A673 (cell line): ENCODE data around the gene GIPC2. TPM values are rescaled to one million over a fixed set of nuclear protein-coding genes. Genes with fewer than 3 reads are reported as not detected.

Experiments used
- BruUV-seq: library from RNA; stranded (reverse); fragments of 400-500 nt; replicated peaks from 2 replicates; lab custom pipeline; 2021; lab: Mats Ljungman, UMichigan
- CTCF ChIA-PET: fragments of 300-600 bp; sonication (Branson Sonifier 250); formaldehyde crosslinking; loops from one replicate; lab custom pipeline; 2022; ENCODE audit warnings: antibody characterized with exemption; lab: Charles Lee
- POLR2A ChIA-PET: fragments of 300-600 bp; sonication (Branson Sonifier 250); formaldehyde crosslinking; loops from one replicate; lab custom pipeline; 2022; ENCODE audit warnings: antibody characterized with exemption; ENCODE audit not compliant: low non-redundant PET; lab: Charles Lee
- DNase-seq: peaks from one replicate; pipeline ENCODE4 v3.0.0-alpha.2; 2015; ENCODE audit warnings: low spot score
- H3K27ac ChIP-seq: fragments of 200-600 bp; sonication (generic); 2 replicates; pipeline ENCODE4 v1.5.1; 2016; ENCODE audit warnings: mixed run types, low read depth, mild to moderate bottlenecking, mixed read lengths, antibody characterized with exemption, low read length; ENCODE audit not compliant: poor library complexity, severe bottlenecking
- H3K27me3 ChIP-seq: fragments of 200-600 bp; sonication (generic); replicated peaks from 2 replicates; pipeline ENCODE4 v1.6.1; 2017; ENCODE audit warnings: mixed run types, low read depth, mild to moderate bottlenecking, mixed read lengths, antibody characterized with exemption, low read length; ENCODE audit not compliant: insufficient read depth, poor library complexity
- H3K36me3 ChIP-seq: fragments of 200-600 bp; sonication (generic); 2 replicates; pipeline ENCODE4 v1.6.1; 2016; ENCODE audit warnings: mixed run types, mild to moderate bottlenecking, mixed read lengths, antibody characterized with exemption, low read length; ENCODE audit not compliant: insufficient read depth, poor library complexity, severe bottlenecking
- H3K4me1 ChIP-seq: fragments of 200-600 bp; sonication (generic); 2 replicates; pipeline ENCODE4 v1.6.1; 2017; ENCODE audit warnings: mixed run types, mild to moderate bottlenecking, mixed read lengths, antibody characterized with exemption, low read length; ENCODE audit not compliant: insufficient read depth, poor library complexity, severe bottlenecking
- H3K4me3 ChIP-seq: fragments of 200-600 bp; sonication (generic); 2 replicates; pipeline ENCODE4 v1.5.1; 2016; ENCODE audit warnings: low read depth, mixed run types, mild to moderate bottlenecking, mixed read lengths, low read length; ENCODE audit not compliant: poor library complexity, severe bottlenecking
- H3K9me3 ChIP-seq: fragments of 200-600 bp; sonication (generic); 2 replicates; pipeline ENCODE4 v1.6.1; 2016; ENCODE audit warnings: mixed run types, low read depth, mild to moderate bottlenecking, mixed read lengths, antibody characterized with exemption, low read length; ENCODE audit not compliant: poor library complexity, severe bottlenecking
- EZH2 ChIP-seq: fragments of 200-600 bp; sonication (generic); IDR thresholded peaks from 2 replicates; pipeline ENCODE4 v1.6.1; 2017; ENCODE audit warnings: borderline replicate concordance, low read depth, mild to moderate bottlenecking, mixed read lengths, antibody characterized with exemption, low read length; ENCODE audit not compliant: poor library complexity, severe bottlenecking
- intact Hi-C: fragments of 100-400 bp; cut with micrococcal nuclease; formaldehyde crosslinking; loops from one replicate; pipeline ENCODE4 v1.10.0; 2022; ENCODE audit not compliant: unreplicated experiment
- total RNA-seq: library from RNA; stranded (reverse); gene quantifications from 2 replicates; pipeline ENCODE4 v1.2.3, GENCODE V29; 2021
- TF ChIP-seq, protein P1 (sequence below): fragments of 300-800, 200-600 bp; sonication (generic); conservative IDR thresholded peaks from 2 replicates; pipeline ENCODE4 v1.5.1; 2017; ENCODE audit warnings: low read depth, mild to moderate bottlenecking, antibody characterized with exemption, low read length, moderate library complexity, mixed read lengths

The GIPC2 gene
- total RNA-seq, 1 experiment from 2014 or later: not detected

DNA sequence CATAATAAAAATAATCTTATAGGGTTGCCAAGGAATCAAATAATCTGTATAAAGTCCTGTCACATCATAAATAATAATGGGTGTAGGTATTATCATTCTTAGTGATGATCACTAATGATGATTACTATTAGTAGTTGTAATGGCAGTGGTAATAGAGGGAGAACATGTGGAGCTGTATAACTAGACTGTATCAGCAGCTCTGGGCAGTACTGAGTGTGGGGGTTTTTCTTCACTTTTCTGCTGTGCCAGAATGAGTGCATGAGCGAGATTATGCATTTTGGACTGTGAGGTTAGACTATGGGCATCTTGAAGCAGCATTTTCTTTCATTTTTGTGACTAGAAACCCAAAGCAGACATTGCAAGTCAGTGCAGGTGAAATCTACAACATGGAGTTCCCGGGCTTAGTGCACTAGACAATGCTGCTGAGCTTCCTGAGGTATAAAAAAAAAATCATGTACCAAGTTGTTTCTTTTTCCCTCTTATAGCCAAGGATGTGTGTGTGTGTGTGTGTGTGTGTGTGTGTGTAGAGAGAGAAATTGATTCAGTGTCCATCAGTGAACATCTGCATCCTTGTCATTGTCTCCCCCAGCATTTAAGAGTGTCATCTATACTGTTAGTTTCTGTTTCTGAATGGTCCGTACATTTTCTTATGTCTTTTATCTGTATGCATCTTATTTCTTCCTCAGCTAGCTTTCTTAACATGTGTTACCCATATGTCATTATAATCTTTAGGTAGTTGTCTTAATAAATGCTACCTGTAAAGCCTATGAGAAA, 86.6 kb downstream of the GIPC2 start:
- Histone ChIP-seq H3K36me3 (no peaks in the 10 kb centered on the region), H3K4me3 (no peak overlapping the region), H3K27ac (no peak overlapping the region), H3K27me3 (no peaks in the 10 kb centered on the region), H3K9me3 (no peaks in the 10 kb centered on the region), H3K4me1 (no peaks in the 10 kb centered on the region)
- DNase-seq: no peak
- ChIA-PET CTCF (no interaction called here), POLR2A (interaction anchor here (0.6 kb wide), 1 partner anchor 26 kb away, joined by 4 read pairs; no protein-coding TSS in a partner anchor)
- TF ChIP-seq, protein P1, sequence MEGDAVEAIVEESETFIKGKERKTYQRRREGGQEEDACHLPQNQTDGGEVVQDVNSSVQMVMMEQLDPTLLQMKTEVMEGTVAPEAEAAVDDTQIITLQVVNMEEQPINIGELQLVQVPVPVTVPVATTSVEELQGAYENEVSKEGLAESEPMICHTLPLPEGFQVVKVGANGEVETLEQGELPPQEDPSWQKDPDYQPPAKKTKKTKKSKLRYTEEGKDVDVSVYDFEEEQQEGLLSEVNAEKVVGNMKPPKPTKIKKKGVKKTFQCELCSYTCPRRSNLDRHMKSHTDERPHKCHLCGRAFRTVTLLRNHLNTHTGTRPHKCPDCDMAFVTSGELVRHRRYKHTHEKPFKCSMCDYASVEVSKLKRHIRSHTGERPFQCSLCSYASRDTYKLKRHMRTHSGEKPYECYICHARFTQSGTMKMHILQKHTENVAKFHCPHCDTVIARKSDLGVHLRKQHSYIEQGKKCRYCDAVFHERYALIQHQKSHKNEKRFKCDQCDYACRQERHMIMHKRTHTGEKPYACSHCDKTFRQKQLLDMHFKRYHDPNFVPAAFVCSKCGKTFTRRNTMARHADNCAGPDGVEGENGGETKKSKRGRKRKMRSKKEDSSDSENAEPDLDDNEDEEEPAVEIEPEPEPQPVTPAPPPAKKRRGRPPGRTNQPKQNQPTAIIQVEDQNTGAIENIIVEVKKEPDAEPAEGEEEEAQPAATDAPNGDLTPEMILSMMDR: no peak
- TF ChIP-seq EZH2: no peak
- no TSS peak for BruUV-seq
- intact Hi-C loops: no loop called here

DNA sequence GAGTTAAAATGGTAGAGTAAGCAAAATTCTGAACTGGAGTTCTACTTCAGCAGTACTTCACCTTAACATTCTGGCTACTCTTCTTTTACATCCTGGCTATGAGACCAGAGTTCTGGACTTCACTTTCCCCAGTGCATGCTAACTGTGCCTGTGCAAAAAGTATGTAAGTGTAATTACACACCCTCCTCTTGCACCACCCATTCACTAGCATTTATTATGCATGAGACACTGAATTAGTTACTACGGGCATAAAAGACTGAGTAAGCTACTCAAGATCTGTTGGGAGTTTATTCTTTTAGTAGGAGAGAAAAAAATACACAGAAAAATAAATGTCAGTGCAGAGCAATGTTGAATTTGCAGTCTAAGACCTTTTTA, 87.2 kb downstream of the GIPC2 start:
- intact Hi-C loops: no loop called here
- no TSS peak for BruUV-seq
- CTCF ChIA-PET: no interaction called here

DNA sequence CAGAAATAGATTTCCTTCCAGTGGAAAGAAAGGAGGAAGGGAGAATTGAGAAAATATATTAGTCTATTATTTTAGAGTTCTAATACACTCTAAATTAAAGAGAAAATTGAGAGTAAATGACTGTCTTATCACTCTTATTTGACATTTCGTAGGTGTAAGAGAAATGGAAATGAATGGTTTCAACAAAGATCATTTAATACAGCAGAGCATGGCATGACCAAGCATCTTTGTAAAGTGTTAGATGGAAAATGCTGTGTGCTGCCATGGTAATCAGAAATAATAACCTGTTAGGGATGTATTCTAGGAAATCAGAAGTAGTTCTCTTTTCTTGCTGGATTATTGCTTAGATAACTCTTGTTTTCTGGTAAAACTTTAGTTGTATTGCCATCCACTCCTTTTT, 90.9 kb downstream of the GIPC2 start:
- H3K4me3 ChIP-seq: no peak overlapping the region
- CTCF ChIA-PET: no interaction called here
- no peak for TF ChIP-seq EZH2
- TF ChIP-seq, protein P1: no peak
- H3K27me3 ChIP-seq: no peaks in the 10 kb centered on the region
- no peaks in the 10 kb centered on the region for H3K9me3 ChIP-seq
- H3K4me1 ChIP-seq: no peaks in the 10 kb centered on the region
- POLR2A ChIA-PET: no interaction called here
- no peak overlapping the region for H3K27ac ChIP-seq
- BruUV-seq: no TSS peak
- intact Hi-C loops: no loop called here
- no peaks in the 10 kb centered on the region for H3K36me3 ChIP-seq
- no peak for DNase-seq

More for the DNA sequence above, 87.2 kb downstream of the GIPC2 start:
- H3K4me1 ChIP-seq: no peaks in the 10 kb centered on the region
- no peak overlapping the region for H3K4me3 ChIP-seq
- no peak overlapping the region for H3K27ac ChIP-seq
- no peaks in the 10 kb centered on the region for H3K27me3 ChIP-seq
- POLR2A ChIA-PET: interaction anchor here (0.6 kb wide), 1 partner anchor 27 kb away, joined by 4 read pairs; no protein-coding TSS in a partner anchor
- DNase-seq: no peak
- H3K9me3 ChIP-seq: no peaks in the 10 kb centered on the region
- H3K36me3 ChIP-seq: no peaks in the 10 kb centered on the region
- TF ChIP-seq, protein P1: no peak
- TF ChIP-seq EZH2: no peak
